Chondrocyte (in vitro differentiated cells): ENCODE measurements around the gene RAPGEF5. TPM values are rescaled to one million over a fixed set of nuclear protein-coding genes. Genes with fewer than 3 reads are reported as not detected.

Source experiments
- DNase-seq: peaks from one replicate; pipeline ENCODE4 v3.0.0; 2021; ENCODE audit warnings: mixed read lengths, low spot score
- H3K27ac Mint-ChIP-seq: one replicate; pipeline ENCODE4 v1.8.0; 2021; ENCODE audit warnings: mild to moderate bottlenecking, moderate library complexity, mixed read lengths; ENCODE audit not compliant: unreplicated experiment
- H3K27me3 Mint-ChIP-seq: 2 replicates; pipeline ENCODE4 v1.8.0; 2021; ENCODE audit warnings: low read depth, mixed read lengths
- H3K36me3 Mint-ChIP-seq: 2 replicates; pipeline ENCODE4 v1.8.0; 2021; ENCODE audit warnings: low read depth, mixed read lengths
- H3K4me1 Mint-ChIP-seq: 2 replicates; pipeline ENCODE4 v1.8.0; 2021; ENCODE audit warnings: low read depth, mild to moderate bottlenecking, mixed read lengths
- H3K4me3 Mint-ChIP-seq: one replicate; pipeline ENCODE4 v1.8.0; 2021; ENCODE audit warnings: mild to moderate bottlenecking, moderate library complexity, mixed read lengths; ENCODE audit not compliant: unreplicated experiment
- H3K9me3 Mint-ChIP-seq: 2 replicates; pipeline ENCODE4 v1.8.0; 2021; ENCODE audit warnings: low read depth, mixed read lengths
- CTCF ChIP-seq: fragments of 200-600 bp; sonication (generic); IDR thresholded peaks from 2 replicates; pipeline ENCODE4 v1.5.0; 2021; ENCODE audit warnings: antibody characterized with exemption, mild to moderate bottlenecking, moderate library complexity
- total RNA-seq: library from RNA; stranded (reverse); gene quantifications from 3 replicates; pipeline ENCODE4 v1.2.1, GENCODE V29; 2021

Gene RAPGEF5
- total RNA-seq, 1 donor from 2014 or later: 2.2 TPM

- TF ChIP-seq CTCF: no peak
- no peak overlapping the region for H3K27ac Mint-ChIP-seq
- peaks cover 4% of the 10 kb centered on the region for H3K36me3 Mint-ChIP-seq
- H3K9me3 Mint-ChIP-seq: peaks cover 1% of the 10 kb centered on the region
- peaks cover 14% of the 10 kb centered on the region for H3K27me3 Mint-ChIP-seq
- DNase-seq: no peak
- H3K4me1 Mint-ChIP-seq: no peaks in the 10 kb centered on the region
- H3K4me3 Mint-ChIP-seq: no peak overlapping the region
Observed at GRCh38 chr7:22292531-22292930, 64.4 kb downstream of the RAPGEF5 start.

GRCh38 chr7:22291977-22292376 lies 65.0 kb downstream of the RAPGEF5 start:
- H3K4me1 Mint-ChIP-seq: no peaks in the 10 kb centered on the region
- H3K27ac Mint-ChIP-seq: no peak overlapping the region
- no peak for DNase-seq
- H3K36me3 Mint-ChIP-seq: peaks cover 4% of the 10 kb centered on the region
- TF ChIP-seq CTCF: no peak
- no peaks in the 10 kb centered on the region for H3K9me3 Mint-ChIP-seq
- peaks cover 14% of the 10 kb centered on the region for H3K27me3 Mint-ChIP-seq
- H3K4me3 Mint-ChIP-seq: no peak overlapping the region

GRCh38 chr7:22288202-22288601 lies 68.8 kb downstream of the RAPGEF5 start:
- Mint-ChIP-seq H3K4me1 (peaks cover 4% of the 10 kb centered on the region), H3K4me3 (no peak overlapping the region), H3K27ac (no peak overlapping the region), H3K27me3 (peaks cover 2% of the 10 kb centered on the region), H3K36me3 (peaks cover 2% of the 10 kb centered on the region), H3K9me3 (no peaks in the 10 kb centered on the region)
- DNase-seq: no peak
- TF ChIP-seq CTCF: no peak

- peaks cover 2% of the 10 kb centered on the region for H3K36me3 Mint-ChIP-seq
- no peak for DNase-seq
- H3K4me3 Mint-ChIP-seq: no peak overlapping the region
- no peak for TF ChIP-seq CTCF
- H3K27ac Mint-ChIP-seq: no peak overlapping the region
- H3K27me3 Mint-ChIP-seq: no peaks in the 10 kb centered on the region
- H3K9me3 Mint-ChIP-seq: no peaks in the 10 kb centered on the region
- H3K4me1 Mint-ChIP-seq: peaks cover 4% of the 10 kb centered on the region
Observed at GRCh38 chr7:22287412-22287811, 69.5 kb downstream of the RAPGEF5 start.

- Mint-ChIP-seq H3K9me3 (no peaks in the 10 kb centered on the region), H3K4me1 (peaks cover 4% of the 10 kb centered on the region), H3K27ac (no peak overlapping the region), H3K4me3 (no peak overlapping the region), H3K27me3 (no peaks in the 10 kb centered on the region), H3K36me3 (peaks cover 2% of the 10 kb centered on the region)
- TF ChIP-seq CTCF: no peak
- DNase-seq: no peak
Observed at GRCh38 chr7:22286436-22286835, 70.5 kb downstream of the RAPGEF5 start.
